GM19438 (cell line): ENCODE data around the gene SEC24B.
"Not testable (repeated sequence)": the region's sequence is repeated elsewhere in the genome, so short reads cannot be mapped to it uniquely, and the experiment has no call there.

Experiments used
- ATAC-seq: cut with Tn5 transposase; IDR thresholded peaks from one replicate; pipeline ENCODE4 v1.9.1; 2021; ENCODE audit warnings: low read depth; ENCODE audit not compliant: unreplicated experiment

SEC24B gene

DNA sequence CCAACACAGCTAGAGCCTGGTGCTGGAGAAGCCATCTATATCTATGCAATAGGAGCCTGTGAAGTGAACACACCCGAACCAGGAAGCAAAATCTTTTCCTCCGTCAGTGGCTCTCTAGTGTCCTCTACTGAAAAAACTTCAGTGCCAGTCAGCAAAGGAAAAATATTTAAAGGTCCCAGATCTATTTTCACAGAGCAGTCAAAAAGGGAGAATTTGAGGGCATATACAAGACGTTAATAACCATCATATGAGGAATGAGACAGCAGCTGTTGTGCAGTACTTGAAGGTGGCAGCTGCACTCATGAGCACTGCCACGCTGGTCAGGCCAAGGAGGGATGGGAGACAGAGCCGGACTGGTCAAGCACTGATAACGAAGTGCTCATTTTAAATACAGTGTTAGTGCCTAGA is 140.8 kb downstream of the SEC24B start:
- ATAC-seq = no peak

DNA sequence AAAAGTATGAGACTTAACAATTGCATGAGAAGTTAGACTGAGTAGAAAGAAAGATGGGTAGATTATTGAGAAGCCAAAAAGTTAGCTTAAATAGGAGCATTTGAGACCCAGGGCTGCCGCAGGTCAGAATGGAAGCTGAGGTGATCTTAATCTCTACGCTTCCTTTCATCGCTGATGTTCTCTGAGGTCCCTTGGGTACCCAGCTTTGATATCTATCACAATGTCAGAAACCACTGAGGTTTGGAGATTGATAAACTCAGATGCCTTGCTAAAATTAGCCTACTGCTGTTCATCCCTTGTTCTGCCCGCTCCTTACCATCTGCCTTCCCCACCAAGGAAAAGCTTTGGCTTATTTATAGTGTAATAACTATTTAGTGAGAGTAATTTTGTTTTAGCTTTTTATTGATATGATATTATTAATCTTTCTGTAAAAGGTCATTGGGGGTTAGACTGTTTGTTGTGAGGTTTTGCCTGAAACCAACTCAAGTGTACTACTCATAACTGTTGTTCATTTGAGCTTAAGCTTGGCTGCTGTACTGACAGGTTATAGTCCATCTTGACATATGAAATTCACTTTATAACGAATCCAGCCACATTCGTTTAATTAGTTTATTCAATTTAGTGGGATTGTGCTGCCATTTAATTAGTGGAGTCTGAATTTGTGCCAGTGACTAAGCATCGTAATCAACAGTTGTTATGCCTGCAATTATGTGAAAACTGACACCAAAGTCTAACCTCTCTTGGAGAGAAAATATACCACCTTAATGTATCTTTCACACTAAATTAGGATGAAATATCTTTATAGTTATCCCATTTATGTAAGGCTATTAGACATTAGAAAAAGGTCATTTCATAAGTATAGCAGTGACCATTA is 141.6 kb downstream of the SEC24B start:
- no peak for ATAC-seq

DNA sequence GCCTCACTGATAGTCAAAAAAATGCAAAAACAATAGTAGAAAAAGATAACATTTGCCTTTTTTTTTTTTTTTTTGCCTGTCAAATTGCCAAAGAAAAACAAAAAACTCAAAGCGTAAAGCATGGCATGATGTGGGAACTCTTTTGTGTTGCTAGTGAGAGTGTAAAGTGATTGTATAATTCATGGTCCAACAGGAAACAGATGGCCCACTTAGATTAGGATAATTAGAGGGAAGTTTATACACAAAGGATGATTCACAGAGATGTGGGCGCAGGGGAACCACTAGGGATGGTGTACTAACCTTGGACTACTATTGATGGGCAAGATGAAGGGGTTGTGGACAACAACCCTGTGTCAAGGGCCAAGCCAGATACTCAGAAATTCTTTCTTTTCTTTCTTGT is 142.8 kb downstream of the SEC24B start:
- ATAC-seq = no peak

DNA sequence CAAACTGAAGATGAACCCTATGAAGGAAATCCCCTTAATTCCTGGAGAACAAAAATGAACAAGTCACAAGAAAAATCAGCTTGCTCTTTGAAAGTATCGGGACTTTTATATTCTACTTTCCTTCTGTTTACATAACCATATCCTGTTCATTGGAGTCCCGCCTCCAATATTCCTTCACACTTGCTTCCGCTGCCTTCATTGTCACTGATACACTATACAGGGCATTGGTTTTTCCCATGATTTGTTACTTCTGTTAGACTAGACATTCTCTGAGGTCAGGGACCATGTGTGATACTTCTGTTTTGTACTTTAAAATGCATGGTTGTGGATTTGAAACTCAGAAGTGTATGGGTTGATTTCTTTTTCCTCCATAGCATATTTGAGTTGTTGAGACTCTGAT is 145.2 kb downstream of the SEC24B start:
- no peak for ATAC-seq

DNA sequence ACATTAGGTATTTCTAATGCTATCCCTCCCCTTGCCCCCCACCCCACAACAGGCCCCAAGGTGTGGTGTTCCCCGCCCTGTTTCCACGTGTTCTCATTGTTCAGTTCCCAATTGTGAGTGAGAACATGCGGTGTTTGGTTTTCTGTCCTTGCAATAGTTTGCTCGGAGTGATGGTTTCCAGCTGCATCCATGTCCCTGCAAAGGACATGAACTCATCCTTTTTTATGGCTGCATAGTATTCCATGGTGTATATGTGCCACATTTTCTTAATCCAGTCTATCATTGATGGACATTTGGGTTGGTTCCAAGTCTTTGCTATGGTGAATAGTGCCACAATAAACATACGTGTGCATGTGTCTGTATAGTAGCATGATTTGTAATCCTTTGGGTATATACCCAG is 146.4 kb downstream of the SEC24B start:
- not testable (repeated sequence) for ATAC-seq

DNA sequence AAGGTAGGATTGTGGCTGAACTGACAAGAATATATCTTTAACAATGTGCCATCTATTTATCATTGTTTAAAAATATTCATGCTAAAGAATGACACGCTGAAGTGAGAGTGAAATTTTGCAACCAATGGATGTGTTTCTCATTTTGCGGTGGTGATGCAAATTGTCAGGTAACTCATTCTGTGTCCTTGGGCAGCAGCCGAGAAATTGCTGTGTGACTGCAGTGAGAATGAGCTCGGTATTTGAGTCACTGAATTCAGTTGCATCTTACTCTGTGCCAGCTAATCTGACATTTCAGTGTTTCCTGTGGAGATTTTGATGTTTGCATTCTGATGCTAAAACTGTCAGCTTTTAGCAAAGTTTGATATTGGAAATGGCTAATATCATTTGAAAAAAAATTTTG is 154.6 kb downstream of the SEC24B start:
- peak; percentile 85 for ATAC-seq

DNA sequence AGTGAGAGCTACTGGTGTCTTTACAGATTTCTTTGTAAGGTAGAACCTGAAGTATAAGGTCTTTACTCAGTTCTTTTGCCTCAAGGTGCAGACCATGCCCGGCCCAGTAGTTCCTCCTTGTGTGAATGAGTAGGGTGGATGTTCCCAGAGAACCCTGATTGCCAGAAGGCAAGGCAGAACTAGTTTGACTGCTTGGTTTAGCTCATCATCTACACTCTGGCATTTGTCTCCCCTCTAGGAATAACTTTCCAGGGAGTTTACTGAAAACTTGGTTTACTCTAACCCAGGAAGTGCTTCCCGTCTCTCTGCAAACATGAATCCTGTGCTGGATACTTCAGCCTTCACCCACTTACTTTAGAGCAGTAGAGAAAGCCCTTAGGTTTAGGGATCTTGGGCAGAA is 155.5 kb downstream of the SEC24B start:
- no peak for ATAC-seq

DNA sequence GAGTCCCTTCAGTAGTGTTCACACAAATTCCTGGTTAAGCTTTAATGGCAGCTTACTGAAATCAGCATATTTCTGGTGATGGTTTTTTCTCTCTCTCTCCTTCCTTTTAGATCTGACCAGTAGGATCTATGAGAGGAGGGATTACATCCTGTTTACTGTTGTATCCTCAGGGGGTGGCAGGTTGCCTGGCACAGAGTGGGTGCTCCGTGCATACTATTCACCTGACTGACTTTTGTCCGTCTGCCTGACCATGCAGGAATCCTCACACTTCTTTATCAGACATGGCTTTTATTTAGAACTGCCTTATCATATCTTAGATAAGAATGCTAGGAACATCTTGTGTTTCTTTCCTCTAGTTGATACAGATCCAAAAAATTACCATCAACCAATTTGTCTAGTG is 156.0 kb downstream of the SEC24B start:
- ATAC-seq = no peak
